B cell (primary cell): ENCODE results near the gene EVI5L. TPM values are rescaled to one million over a fixed set of nuclear protein-coding genes. Genes with fewer than 3 reads are reported as not detected.

ENCODE experiments used
- ATAC-seq: fragments of 200-7000 bp; cut with Tn5 transposase; one replicate; pipeline ENCODE4 v1.10.0; 2021; ENCODE audit warnings: low read depth, mild to moderate bottlenecking, moderate number of reproducible peaks, moderate library complexity
- CTCF ChIA-PET: fragments of 350-600 bp; sonication (Branson Sonifier 250); formaldehyde crosslinking; loops from one replicate; lab custom pipeline; 2021; ENCODE audit warnings: antibody characterized with exemption, inconsistent platforms; lab: Charles Lee
- POLR2A ChIA-PET: fragments of 350-600 bp; sonication (Branson Sonifier 250); formaldehyde crosslinking; loops from one replicate; lab custom pipeline; 2021; ENCODE audit warnings: antibody characterized with exemption; lab: Charles Lee
- DNase-seq: peaks from one replicate; pipeline ENCODE4 v3.0.0; 2013
- H2AFZ ChIP-seq: 2 replicates; pipeline ENCODE4 v1.6.1; 2012; ENCODE audit warnings: mild to moderate bottlenecking, low read depth, low read length; ENCODE audit not compliant: insufficient read depth, poor library complexity, severe bottlenecking
- H3K27ac ChIP-seq, 2 donors: 1 replicate in 1 of 2; 2 replicates in 1 of 2; pipeline ENCODE4 v1.5.1; 2012 to 2013; ENCODE audit warnings: low read length in 2 of 2, mild to moderate bottlenecking in 2 of 2, moderate library complexity in 1 of 2
- H3K27me3 ChIP-seq, 4 experiments: fragments of 200-600 bp in 1 of 4; sonication (generic) in 1 of 4; replicated peaks in 1 of 4; 1 replicate in 2 of 4; 2 replicates in 2 of 4; pipeline versions ENCODE4 v1.6.1 to v1.7.0; 2013 to 2016; ENCODE audit warnings: low read length in 3 of 4, mild to moderate bottlenecking in 2 of 4, mixed read lengths in 1 of 4, moderate library complexity in 1 of 4; ENCODE audit not compliant: insufficient read depth in 4 of 4, control insufficient read depth in 3 of 4; ENCODE audit errors: control extremely low read depth in 1 of 4
- H3K36me3 ChIP-seq, 2 experiments: replicated peaks in 1 of 2; 1 replicate in 1 of 2; 2 replicates in 1 of 2; pipeline versions ENCODE4 v1.6.1 to v1.7.1; 2013; ENCODE audit warnings: low read length in 1 of 2; ENCODE audit not compliant: insufficient read depth in 2 of 2, control insufficient read depth in 1 of 2; ENCODE audit errors: control extremely low read depth in 1 of 2, extremely low read depth in 1 of 2
- H3K4me1 ChIP-seq, 2 donors: fragments of 200-600 bp in 1 of 2; sonication (generic) in 1 of 2; 1 replicate in 1 of 2; 2 replicates in 1 of 2; pipeline versions ENCODE4 v1.5.1 to v1.6.1; 2013 to 2017; ENCODE audit warnings: low read length in 2 of 2; ENCODE audit not compliant: control insufficient read depth in 2 of 2, insufficient read depth in 2 of 2
- H3K4me2 ChIP-seq: replicated peaks from 2 replicates; pipeline ENCODE3; 2012; ENCODE audit warnings: mild to moderate bottlenecking, low read depth, low read length; ENCODE audit not compliant: poor library complexity, severe bottlenecking
- H3K4me3 ChIP-seq, 5 experiments: fragments of 200-600 bp in 1 of 5; sonication (generic) in 1 of 5; 1 replicate in 3 of 5; 2 replicates in 2 of 5; pipeline versions ENCODE4 v1.5.1 to v1.7.0; 2011 to 2016; ENCODE audit warnings: low read length in 4 of 5, mild to moderate bottlenecking in 4 of 5, low read depth in 2 of 5, control low read depth in 1 of 5, moderate library complexity in 1 of 5; ENCODE audit not compliant: insufficient read depth in 1 of 5; ENCODE audit errors: control extremely low read depth in 1 of 5, extremely low read depth in 1 of 5
- H3K79me2 ChIP-seq: fragments of 200-600 bp; sonication (generic); one replicate; pipeline ENCODE4 v1.6.0; 2016; ENCODE audit warnings: low read length; ENCODE audit not compliant: control insufficient read depth, insufficient read depth
- H3K9ac ChIP-seq: fragments of 200-600 bp; sonication (generic); 2 replicates; pipeline ENCODE4 v1.6.1; 2017; ENCODE audit warnings: mild to moderate bottlenecking, low read length, moderate library complexity
- H3K9me3 ChIP-seq, 3 donors: one replicate each; pipeline versions ENCODE4 v1.6.1 to v1.7.1; 2013; ENCODE audit warnings: low read length in 2 of 3; ENCODE audit not compliant: control insufficient read depth in 2 of 3, insufficient read depth in 1 of 3; ENCODE audit errors: control extremely low read depth in 1 of 3
- H4K20me1 ChIP-seq: 2 replicates; pipeline ENCODE4 v1.6.0; 2012; ENCODE audit warnings: mild to moderate bottlenecking, low read length; ENCODE audit not compliant: insufficient read depth, control insufficient read depth, poor library complexity, severe bottlenecking
- H3K27ac Mint-ChIP-seq: one replicate; pipeline ENCODE4 v1.8.0; 2021; ENCODE audit warnings: mixed read lengths
- H3K27me3 Mint-ChIP-seq: one replicate; pipeline ENCODE4 v1.8.0; 2021; ENCODE audit warnings: mixed read lengths
- H3K4me1 Mint-ChIP-seq: one replicate; pipeline ENCODE4 v1.8.0; 2021; ENCODE audit warnings: mixed read lengths
- H3K4me3 Mint-ChIP-seq: one replicate; pipeline ENCODE4 v1.8.0; 2021; ENCODE audit warnings: mixed read lengths
- H3K9me3 Mint-ChIP-seq: one replicate; pipeline ENCODE4 v1.8.0; 2022; ENCODE audit warnings: mixed read lengths; ENCODE audit not compliant: insufficient read depth
- CTCF ChIP-seq: fragments of 200-600 bp; IDR thresholded peaks from one replicate; pipeline ENCODE4 v1.8.0; 2022; ENCODE audit warnings: antibody characterized with exemption, mild to moderate bottlenecking
- EZH2 ChIP-seq: IDR thresholded peaks from 2 replicates; pipeline ENCODE4 v1.6.1; 2012; ENCODE audit warnings: borderline replicate concordance, low read depth, mild to moderate bottlenecking, moderate library complexity, low read length; ENCODE audit not compliant: insufficient read depth, poor library complexity, severe bottlenecking
- WGBS: methylation state at CpG from one replicate; pipeline ENCODE4 v1.1.5; 2013; ENCODE audit warnings: missing lambda C conversion rate; ENCODE audit not compliant: insufficient coverage; 5-methylcytosine and 5-hydroxymethylcytosine counted together
- intact Hi-C: fragments of 100-400 bp; cut with micrococcal nuclease; formaldehyde crosslinking; loops from one replicate; pipeline ENCODE4 v1.10.0; 2022
- polyA plus RNA-seq: library from polyadenylated mRNA; depleted of rRNA; stranded (reverse); fragments of >200 nt; gene quantifications from 2 replicates; pipeline ENCODE4 v1.2.3, GENCODE V29; 2012
- total RNA-seq, 2 donors: library from RNA; stranded (reverse); fragments of 120-200 nt in 1 of 2; gene quantifications; 1 replicate in 1 of 2; 2 replicates in 1 of 2; pipeline versions ENCODE4 v1.2.3 to v1.2.4, GENCODE V29; 2013 to 2022

The EVI5L gene
- total and polyA plus RNA-seq, 2 donors (not counting 1 experiment from before 2014, with no cell fraction given): 7.9 to 11.8 TPM

DNA sequence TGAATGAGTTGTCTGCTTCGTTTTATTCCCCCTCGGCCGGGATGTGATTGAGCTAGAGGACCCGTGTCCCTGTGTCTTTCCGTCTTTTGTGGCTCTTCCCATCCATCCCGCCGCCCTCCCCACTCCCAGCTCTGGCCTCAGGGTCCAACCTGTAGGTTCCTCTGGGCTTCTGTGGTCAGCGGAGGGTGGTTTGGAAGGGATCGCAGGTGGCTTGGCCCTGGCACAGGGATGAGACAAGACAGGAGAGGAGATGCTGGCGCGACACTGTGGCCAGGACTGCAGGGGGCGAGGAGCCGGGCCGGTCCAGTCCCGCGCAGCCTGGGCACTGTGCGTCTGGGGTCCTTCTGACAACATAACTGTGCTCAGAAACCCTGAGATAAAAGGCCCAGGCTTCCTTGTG is 2.0 kb downstream of the EVI5L start:
- H3K9me3 Mint-ChIP-seq: no peaks in the 10 kb centered on the region
- Histone ChIP-seq H3K27ac (no peak overlapping the region), H3K9me3 (peaks cover 0 to 3% (median 0%) of the 10 kb centered on the region in 3 donors), H3K4me3 (no peak overlapping the region), H3K27me3 (no peaks in the 10 kb centered on the region), H4K20me1 (no peaks in the 10 kb centered on the region), H3K79me2 (peaks cover 28% of the 10 kb centered on the region), H3K9ac (no peak overlapping the region), H2AFZ (no peak overlapping the region), H3K4me2 (no peak overlapping the region), H3K4me1 (peaks cover 8 to 15% of the 10 kb centered on the region in 2 donors), H3K36me3 (no peaks in the 10 kb centered on the region)
- CTCF ChIA-PET: interaction anchor here (1.1 to 1.6 kb wide), 3 partner anchors 33 to 151 kb away, joined by 4 to 5 read pairs (median 4); partner anchors contain the start of gene TRAPPC5
- no peak overlapping the region for H3K27ac Mint-ChIP-seq
- POLR2A ChIA-PET: no interaction called here
- DNase-seq (no peak), ATAC-seq (no peak)
- WGBS: 93% methylated on average over 15 of the region's 17 CpGs
- H3K4me1 Mint-ChIP-seq: peaks cover 24% of the 10 kb centered on the region
- intact Hi-C loops: no loop called here
- H3K27me3 Mint-ChIP-seq: no peaks in the 10 kb centered on the region
- H3K4me3 Mint-ChIP-seq: peak overlapping the region; percentile 80
- no peak for TF ChIP-seq EZH2
- no peak for TF ChIP-seq CTCF

GRCh38 chr19:7832781-7833180 is 2.8 kb downstream of the EVI5L start:
- no peak for TF ChIP-seq CTCF
- TF ChIP-seq EZH2: no peak
- Histone ChIP-seq H3K9ac (no peak overlapping the region), H3K79me2 (peaks cover 28% of the 10 kb centered on the region), H2AFZ (no peak overlapping the region), H3K4me2 (no peak overlapping the region), H3K4me1 (peaks cover 8 to 15% of the 10 kb centered on the region in 2 donors), H4K20me1 (no peaks in the 10 kb centered on the region), H3K9me3 (peaks cover 0 to 3% (median 0%) of the 10 kb centered on the region in 3 donors), H3K36me3 (no peaks in the 10 kb centered on the region), H3K4me3 (no peak overlapping the region), H3K27me3 (no peaks in the 10 kb centered on the region), H3K27ac (no peak overlapping the region)
- ChIA-PET POLR2A (no interaction called here), CTCF (interaction anchor here (1.4 to 1.6 kb wide), 2 partner anchors 33 to 37 kb away, joined by 4 to 5 read pairs; no protein-coding TSS in a partner anchor)
- Mint-ChIP-seq H3K4me3 (peak overlapping the region; percentile 80), H3K27me3 (no peaks in the 10 kb centered on the region), H3K4me1 (peaks cover 22% of the 10 kb centered on the region), H3K27ac (no peak overlapping the region), H3K9me3 (no peaks in the 10 kb centered on the region)
- intact Hi-C loops: no loop called here
- no peak for DNase-seq
- 89% methylated on average over 9 of the region's 12 CpGs for WGBS
- no peak for ATAC-seq
